NCI-H2196 (cell line): ENCODE results near the gene SRC.

Source experiments
- DNase-seq: peaks from one replicate; lab custom pipeline; 2025; ENCODE audit not compliant: unreplicated experiment; lab: John Stamatoyannopoulos, UW

Gene SRC

GRCh38 chr20:37380864-37381579 is 35.1 kb downstream of the SRC start:
- no peak for DNase-seq

- no peak for DNase-seq
These were observed 35.9 kb downstream of the SRC start for GRCh38 chr20:37381621-37382471.

- no peak for DNase-seq
These were observed 36.7 kb downstream of the SRC start for GRCh38 chr20:37382482-37383120.

- no peak for DNase-seq
These were observed 37.5 kb downstream of the SRC start for GRCh38 chr20:37383229-37383989.

- DNase-seq = peak; percentile 38
These were observed 38.8 kb downstream of the SRC start for GRCh38 chr20:37384683-37385174.

- no peak for DNase-seq
These were observed 39.2 kb downstream of the SRC start for GRCh38 chr20:37385176-37385575.

- DNase-seq = no peak
These were observed 39.9 kb downstream of the SRC start for GRCh38 chr20:37385659-37386504.

- DNase-seq = no peak
These were observed 40.7 kb downstream of the SRC start for GRCh38 chr20:37386505-37387251.

- no peak for DNase-seq
These were observed 41.8 kb downstream of the SRC start for GRCh38 chr20:37387519-37388269.

- no peak for DNase-seq
These were observed 42.9 kb downstream of the SRC start for GRCh38 chr20:37388831-37389230.

GRCh38 chr20:37389241-37389747 is 43.4 kb downstream of the SRC start:
- no peak for DNase-seq

- DNase-seq = no peak
These were observed 43.9 kb downstream of the SRC start for GRCh38 chr20:37389844-37390275.

GRCh38 chr20:37390503-37390890 is 44.6 kb downstream of the SRC start:
- DNase-seq = no peak

- DNase-seq = no peak
These were observed 45.1 kb downstream of the SRC start for GRCh38 chr20:37390891-37391525.

- DNase-seq = peak; percentile 14
These were observed 46.7 kb downstream of the SRC start for GRCh38 chr20:37392441-37393195.

GRCh38 chr20:37393196-37393862 is 47.4 kb downstream of the SRC start:
- DNase-seq = no peak
